ENCODE results near the gene RBP5. TPM values are rescaled to one million over a fixed set of nuclear protein-coding genes. Genes with fewer than 3 reads are reported as not detected.

Gene RBP5
- not detected in 5 replicates for total RNA-seq (2022; extraction: Qiagen RNA extraction)

GRCh38 chr12:7128681-7129286 lies at the start of gene RBP5:
TSS of gene RBP5 (minus strand) at chr12:7128889. CDS start at chr12:7128775, 114 bp downstream.

GRCh38 chr12:7129872-7130691 lies 1.4 kb upstream of the RBP5 start, which contains the start of gene CLSTN3:
TSS of gene CLSTN3 (plus strand) at chr12:7130371. CDS start at chr12:7130649, 278 bp downstream.

DNA sequence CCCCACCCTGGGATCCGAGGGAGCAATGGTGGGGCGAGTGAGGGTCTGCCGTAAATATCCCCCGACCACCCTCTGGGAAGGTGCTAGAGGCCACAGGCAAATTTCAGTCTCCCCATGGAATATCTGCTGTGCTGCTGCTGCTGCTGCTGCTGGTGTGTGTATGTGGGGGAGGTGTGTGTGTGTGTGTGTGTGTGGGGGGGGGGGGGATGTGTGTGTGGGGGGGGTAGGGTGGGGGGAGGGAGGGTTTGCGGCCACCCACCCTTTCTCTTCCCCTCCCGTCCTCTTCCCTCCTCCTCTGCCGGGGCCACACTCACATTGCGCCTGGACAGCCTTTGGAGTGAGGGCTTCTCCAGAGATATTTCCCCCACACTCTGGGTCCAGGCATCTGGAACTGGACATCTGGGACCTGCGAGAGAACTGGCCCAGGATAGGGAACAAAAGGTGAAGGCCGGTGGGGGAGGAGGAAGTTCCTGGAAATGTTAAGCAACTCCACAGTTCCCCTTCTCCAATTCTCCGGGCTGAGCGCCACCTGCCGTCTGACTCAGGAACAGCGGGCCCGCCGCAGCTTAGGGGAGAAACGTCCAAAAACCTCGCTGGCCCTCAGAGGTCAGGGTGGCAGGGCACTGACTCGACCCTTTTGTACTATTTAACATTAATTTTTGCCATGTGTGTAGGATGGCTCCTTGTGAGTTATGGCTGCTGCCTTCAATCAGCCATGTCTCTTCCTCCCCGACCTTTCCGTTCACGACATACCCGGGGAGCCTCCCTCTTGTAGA lies 19.7 kb downstream of the RBP5 start, which contains the start of gene C1RL:
Gene C1RL, minus strand, starts transcription at position 419 of the 776 bp plus-strand sequence. Its CDS starts 34 bp downstream, at position 385.

GRCh38 chr12:7092229-7092985 lies 36.3 kb downstream of the RBP5 start, which contains the start of gene C1R:
TSS of gene C1R (minus strand) at chr12:7092445. CDS start at chr12:7092388, 57 bp downstream.

Other genes starting within 250 kb of the RBP5 start
- gene LRRC23, start 224.1 kb downstream of the RBP5 start, total RNA-seq (2022; extraction: Qiagen RNA extraction): 15.4 to 18.3 TPM (median 17.3 TPM) in 5 replicates
- gene ENO2, start 214.3 kb downstream of the RBP5 start, total RNA-seq (2022; extraction: Qiagen RNA extraction): 32.5 to 40.3 TPM (median 34.5 TPM) in 5 replicates
- gene ATN1, start 200.9 kb downstream of the RBP5 start, total RNA-seq (2022; extraction: Qiagen RNA extraction): 60.2 to 72.4 TPM (median 67.4 TPM) in 5 replicates
- gene RNU7-1, start 185.1 kb downstream of the RBP5 start, total RNA-seq (2022; extraction: Qiagen RNA extraction): not detected in 5 replicates
- gene C12orf57, start 184.9 kb downstream of the RBP5 start, total RNA-seq (2022; extraction: Qiagen RNA extraction): 256 to 322 TPM (median 309 TPM) in 5 replicates
- gene PTPN6, start 177.5 kb downstream of the RBP5 start, total RNA-seq (2022; extraction: Qiagen RNA extraction): 9.5 to 13.3 TPM (median 11.7 TPM) in 5 replicates
- gene PHB2, start 158.2 kb downstream of the RBP5 start, total RNA-seq (2022; extraction: Qiagen RNA extraction): 320 to 342 TPM (median 331 TPM) in 5 replicates
- 60.1 to 66.2 TPM (median 62.6 TPM) in 5 replicates for gene EMG1, start 158.0 kb downstream of the RBP5 start, total RNA-seq (2022; extraction: Qiagen RNA extraction)
- gene LPCAT3, start 110.4 kb downstream of the RBP5 start, total RNA-seq (2022; extraction: Qiagen RNA extraction): 27.2 to 31.6 TPM (median 29.5 TPM) in 5 replicates
- gene C1S, start 68.2 kb downstream of the RBP5 start, total RNA-seq (2022; extraction: Qiagen RNA extraction): 40.4 to 68.0 TPM (median 43.8 TPM) in 5 replicates
- gene C1R, start 36.4 kb downstream of the RBP5 start, total RNA-seq (2022; extraction: Qiagen RNA extraction): 27.6 to 49.7 TPM (median 32.4 TPM) in 5 replicates
- 12.4 to 14.9 TPM (median 14.6 TPM) in 5 replicates for gene C1RL, start 19.7 kb downstream of the RBP5 start, total RNA-seq (2022; extraction: Qiagen RNA extraction)
- gene CLSTN3, start 1.5 kb upstream of the RBP5 start, total RNA-seq (2022; extraction: Qiagen RNA extraction): 14.6 to 16.7 TPM (median 15.2 TPM) in 5 replicates
- gene PEX5, start 60.8 kb upstream of the RBP5 start, total RNA-seq (2022; extraction: Qiagen RNA extraction): 22.6 to 33.3 TPM (median 28.8 TPM) in 5 replicates
- gene ACSM4, start 175.2 kb upstream of the RBP5 start, total RNA-seq (2022; extraction: Qiagen RNA extraction): not detected in 5 replicates